Hepatocyte (in vitro differentiated cells): ENCODE measurements around the gene ZIM2.

Source experiments
- EZH2 ChIP-seq: fragments of 200-600 bp; sonication (generic); IDR thresholded peaks from 2 replicates; pipeline ENCODE4 v1.6.1; 2016; ENCODE audit warnings: antibody characterized with exemption, mild to moderate bottlenecking, borderline replicate concordance
- EZH2phosphoT487 ChIP-seq: fragments of 200-600 bp; sonication (generic); IDR thresholded peaks from one replicate; pipeline ENCODE4 v1.6.1; 2018; ENCODE audit warnings: antibody characterized with exemption, mild to moderate bottlenecking, low read depth, moderate library complexity; ENCODE audit not compliant: unreplicated experiment, severe bottlenecking
- TF ChIP-seq, protein P1 (sequence below): fragments of 200-600 bp; sonication (generic); IDR thresholded peaks from 2 replicates; pipeline ENCODE4 v1.5.1; 2016; ENCODE audit warnings: antibody characterized with exemption, mild to moderate bottlenecking; ENCODE audit not compliant: poor library complexity

DNA sequence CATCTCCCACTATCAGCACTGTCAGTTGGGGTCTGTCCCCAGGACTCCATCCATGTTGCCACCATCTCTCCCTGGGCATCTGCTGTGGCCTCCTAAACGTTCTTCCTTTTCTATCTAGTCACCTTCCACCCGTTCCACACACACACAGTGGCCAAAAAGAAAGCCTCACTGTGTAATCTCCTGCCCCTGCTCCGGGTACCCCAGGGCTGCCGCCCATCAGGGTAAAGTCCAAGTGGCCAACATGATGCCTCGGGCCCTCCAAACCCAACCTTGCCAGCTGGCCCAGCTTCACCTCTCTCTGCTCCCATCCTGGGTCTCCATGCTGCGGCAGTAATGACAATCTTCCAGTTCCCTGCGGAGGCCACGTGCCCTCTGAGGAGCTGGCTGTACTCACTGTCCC lies 29.4 kb upstream of the ZIM2 start:
- TF ChIP-seq, protein P1, sequence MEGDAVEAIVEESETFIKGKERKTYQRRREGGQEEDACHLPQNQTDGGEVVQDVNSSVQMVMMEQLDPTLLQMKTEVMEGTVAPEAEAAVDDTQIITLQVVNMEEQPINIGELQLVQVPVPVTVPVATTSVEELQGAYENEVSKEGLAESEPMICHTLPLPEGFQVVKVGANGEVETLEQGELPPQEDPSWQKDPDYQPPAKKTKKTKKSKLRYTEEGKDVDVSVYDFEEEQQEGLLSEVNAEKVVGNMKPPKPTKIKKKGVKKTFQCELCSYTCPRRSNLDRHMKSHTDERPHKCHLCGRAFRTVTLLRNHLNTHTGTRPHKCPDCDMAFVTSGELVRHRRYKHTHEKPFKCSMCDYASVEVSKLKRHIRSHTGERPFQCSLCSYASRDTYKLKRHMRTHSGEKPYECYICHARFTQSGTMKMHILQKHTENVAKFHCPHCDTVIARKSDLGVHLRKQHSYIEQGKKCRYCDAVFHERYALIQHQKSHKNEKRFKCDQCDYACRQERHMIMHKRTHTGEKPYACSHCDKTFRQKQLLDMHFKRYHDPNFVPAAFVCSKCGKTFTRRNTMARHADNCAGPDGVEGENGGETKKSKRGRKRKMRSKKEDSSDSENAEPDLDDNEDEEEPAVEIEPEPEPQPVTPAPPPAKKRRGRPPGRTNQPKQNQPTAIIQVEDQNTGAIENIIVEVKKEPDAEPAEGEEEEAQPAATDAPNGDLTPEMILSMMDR = no peak
- no peak for TF ChIP-seq EZH2phosphoT487
- no peak for TF ChIP-seq EZH2
